HepG2 (cell line): ENCODE data around the gene TJP1. TPM values are rescaled to one million over a fixed set of nuclear protein-coding genes. Genes with fewer than 3 reads are reported as not detected.
"Not testable (repeated sequence)": the region's sequence is repeated elsewhere in the genome, so short reads cannot be mapped to it uniquely, and the experiment has no call there.

ENCODE experiments used
- ATAC-seq: fragments of 200-7000 bp; cut with Tn5 transposase; 3 replicates; pipeline ENCODE4 v1.9.1; 2020; ENCODE audit warnings: mild to moderate bottlenecking, moderate library complexity
- BruUV-seq: library from RNA; stranded (reverse); fragments of 400-500 nt; replicated peaks from 2 replicates; lab custom pipeline; 2021; lab: Mats Ljungman, UMichigan
- CTCF ChIA-PET: fragments of 300-600 bp; formaldehyde crosslinking; extraction: SDS; loops from one replicate; lab custom pipeline; 2021; ENCODE audit warnings: low total read pairs, inconsistent platforms, low intra/inter-chr PET ratio; lab: Yijun Ruan, JAX
- POLR2A ChIA-PET: fragments of 350-600 bp; sonication (Branson Sonifier 250); formaldehyde crosslinking; loops from one replicate; lab custom pipeline; 2020; ENCODE audit warnings: antibody characterized with exemption, inconsistent platforms; lab: Yijun Ruan, JAX
- DNase-seq: peaks from one replicate; pipeline ENCODE4 v3.0.0-alpha.2; 2015; ENCODE audit warnings: low spot score
- FAIRE-seq: peaks from 3 replicates; lab custom pipeline; 2011; peaks lifted over from hg19 to GRCh38; lab: Jason Lieb, UNC
- H2AFZ ChIP-seq: one replicate; pipeline ENCODE4 v1.6.1; 2011; ENCODE audit warnings: low read length, inconsistent platforms
- H3K27ac ChIP-seq: fragments of 300-600 bp; 3 replicates; pipeline ENCODE4 v1.8.0; 2011; ENCODE audit warnings: mixed run types, mild to moderate bottlenecking, mixed read lengths, low read length, inconsistent platforms; ENCODE audit not compliant: insufficient read depth; ENCODE audit errors: extremely low read length
- H3K27me3 ChIP-seq, 2 experiments: fragments of 200-600 bp in 1 of 2; 2 replicates in 1 of 2; 3 replicates in 1 of 2; pipeline versions ENCODE4 v1.6.0 to v1.8.0; 2011; ENCODE audit warnings: low read length in 2 of 2, mild to moderate bottlenecking in 2 of 2, moderate library complexity in 2 of 2, inconsistent platforms in 1 of 2; ENCODE audit not compliant: insufficient read depth in 2 of 2, control insufficient read depth in 1 of 2
- H3K36me3 ChIP-seq, 2 experiments: fragments of 200-600 bp in 1 of 2; replicated peaks in 1 of 2; 2 replicates in 1 of 2; 3 replicates in 1 of 2; pipeline versions ENCODE4 v1.5.1 to v1.8.0; 2011; ENCODE audit warnings: low read length in 2 of 2, inconsistent platforms in 1 of 2; ENCODE audit not compliant: insufficient read depth in 2 of 2, control insufficient read depth in 1 of 2
- H3K4me1 ChIP-seq: 2 replicates; pipeline ENCODE4 v1.5.1; 2012; ENCODE audit warnings: low read length, inconsistent platforms; ENCODE audit not compliant: insufficient read depth
- H3K4me2 ChIP-seq: 2 replicates; pipeline ENCODE4 v1.6.0; 2011; ENCODE audit warnings: low read depth, low read length, inconsistent platforms
- H3K4me3 ChIP-seq, 3 experiments: fragments of 200-600 bp in 1 of 3; sonication (generic), shearing (Covaris generic) in 1 of 3; replicated peaks in 1 of 3; 2 replicates each; pipeline ENCODE4 v1.5.1; 2011 to 2016; ENCODE audit warnings: low read length in 3 of 3, inconsistent platforms in 2 of 3, low read depth in 2 of 3, mild to moderate bottlenecking in 2 of 3, control low read depth in 1 of 3, mixed read lengths in 1 of 3; ENCODE audit not compliant: insufficient read depth in 1 of 3
- H3K79me2 ChIP-seq: one replicate; pipeline ENCODE4 v1.6.1; 2011; ENCODE audit warnings: low read length, inconsistent platforms; ENCODE audit not compliant: insufficient read depth
- H3K9ac ChIP-seq: 2 replicates; pipeline ENCODE4 v1.6.0; 2011; ENCODE audit warnings: mild to moderate bottlenecking, low read depth, low read length, inconsistent platforms; ENCODE audit not compliant: insufficient read depth
- H3K9me3 ChIP-seq: 2 replicates; pipeline ENCODE4 v1.5.1; 2012; ENCODE audit warnings: mild to moderate bottlenecking, low read length
- H4K20me1 ChIP-seq: 2 replicates; pipeline ENCODE4 v1.6.0; 2011; ENCODE audit warnings: inconsistent platforms, mild to moderate bottlenecking, low read length, moderate library complexity; ENCODE audit not compliant: insufficient read depth
- KLF9 ChIP-seq: IDR thresholded peaks from 2 replicates; pipeline ENCODE4 v1.6.1; 2016; ENCODE audit warnings: low read depth
- MYNN ChIP-seq: sonication (generic); formaldehyde crosslinking; IDR thresholded peaks from 2 replicates; pipeline ENCODE4 v1.4.0; 2020; ENCODE audit warnings: mild to moderate bottlenecking, low read depth, missing genetic modification reagents
- PRPF4 ChIP-seq: fragments of 200-400 bp; formaldehyde crosslinking; IDR thresholded peaks from 2 replicates; pipeline ENCODE4 v1.6.1; 2016; ENCODE audit warnings: low read length, low read depth; ENCODE audit not compliant: poor library complexity, severe bottlenecking
- SRSF4 ChIP-seq: fragments of 200-400 bp; formaldehyde crosslinking; IDR thresholded peaks from one replicate; pipeline ENCODE4 v1.6.1; 2018; ENCODE audit warnings: mild to moderate bottlenecking, low read depth, low read length, moderate library complexity; ENCODE audit not compliant: poor library complexity, severe bottlenecking
- ZFP90 ChIP-seq: sonication (generic); formaldehyde crosslinking; IDR thresholded peaks from 2 replicates; pipeline ENCODE4 v1.8.0; 2022; ENCODE audit warnings: missing genetic modification reagents, mild to moderate bottlenecking, inconsistent platforms, borderline replicate concordance
- ZNF674 ChIP-seq: sonication (generic); formaldehyde crosslinking; IDR thresholded peaks from 2 replicates; pipeline ENCODE4 v1.5.0; 2020; ENCODE audit warnings: low read depth, mild to moderate bottlenecking, missing genetic modification reagents
- ZNF7 ChIP-seq: IDR thresholded peaks from 2 replicates; pipeline ENCODE4 v1.6.1; 2016; ENCODE audit warnings: missing biosample characterization, missing genetic modification reagents
- ZSCAN9 ChIP-seq: IDR thresholded peaks from 2 replicates; pipeline ENCODE4 v1.6.1; 2016; ENCODE audit warnings: borderline replicate concordance
- ZUFSP ChIP-seq: sonication (generic); formaldehyde crosslinking; IDR thresholded peaks from 2 replicates; pipeline ENCODE4 v1.9.0; 2021; ENCODE audit warnings: missing genetic modification reagents, mild to moderate bottlenecking, borderline replicate concordance
- WGBS: methylation state at CpG from one replicate; pipeline ENCODE4 v1.1.6; 2017; ENCODE audit warnings: low lambda C conversion rate; 5-methylcytosine and 5-hydroxymethylcytosine counted together
- in situ Hi-C: cut with HindIII; loops from 2 replicates; pipeline ENCODE4 v1.10.0; 2017; ENCODE audit warnings: low pct_unique_long_range_greater_than_20kb; ENCODE audit not compliant: extremely low pct_ligation_motif_present
- intact Hi-C: fragments of 100-400 bp; cut with micrococcal nuclease; formaldehyde crosslinking; loops from one replicate; pipeline ENCODE4 v1.10.0; 2022; ENCODE audit not compliant: unreplicated experiment
- polyA plus RNA-seq, 8 experiments: library from polyadenylated mRNA; depleted of rRNA in 3 of 8; stranded (reverse) in 7 of 8; unstranded in 1 of 8; fragments of >200 nt; fragmentation: Illumina TruSeq in 4 of 8; extraction: Trizol in 4 of 8; gene quantifications; 2 replicates each; pipeline versions ENCODE4 v1.2.1 to v1.2.3, GENCODE V29; 2011 to 2016; ENCODE audit warnings: low read depth in 4 of 8, missing spikeins in 1 of 8, mixed read lengths in 1 of 8; ENCODE audit not compliant: insufficient read depth in 1 of 8
- total RNA-seq, 5 experiments: library from RNA; depleted of rRNA; stranded (reverse); fragments of >200 nt; fragmentation: Illumina TruSeq; extraction: Trizol; gene quantifications; 2 replicates each; pipeline ENCODE4 v1.2.3, GENCODE V29; 2016; ENCODE audit warnings: low read depth in 1 of 5

TJP1 gene
- total and polyA plus RNA-seq, 2 of the 13 experiments (the other 11 are each of a cell fraction or from before 2014, with no cell fraction given): 25.9 to 27.1 TPM

- H3K79me2 ChIP-seq: peaks cover 80% of the 10 kb centered on the region
- H3K9ac ChIP-seq: no peak overlapping the region
- intact Hi-C loops (loop anchor here (5.0 to 10.0 kb wide), 2 partner anchors 41 to 123 kb away; no protein-coding TSS in a partner anchor), in situ Hi-C loops (no loop called here)
- 89% methylated on average over 10 of the region's 10 CpGs for WGBS
- H3K27me3 ChIP-seq: no peaks in the 10 kb centered on the region; a peak in 1 of 5 replicates
- no peak for FAIRE-seq
- no peak for DNase-seq
- H3K4me1 ChIP-seq: peaks cover 62% of the 10 kb centered on the region
- ATAC-seq: no peak
- H4K20me1 ChIP-seq: peaks cover 38% of the 10 kb centered on the region
- H2AFZ ChIP-seq: no peak overlapping the region
- TF ChIP-seq ZFP90: no peak
- no peak for TF ChIP-seq ZNF7 (CRISPR knock-in tag)
- TF ChIP-seq SRSF4: no peak
- TF ChIP-seq ZSCAN9: no peak
- TF ChIP-seq ZUFSP (CRISPR knock-in tag): no peak
- TF ChIP-seq MYNN (CRISPR knock-in tag): no peak
- TF ChIP-seq KLF9 (CRISPR knock-in tag): no peak
- no peak for TF ChIP-seq PRPF4
- no peak for TF ChIP-seq ZNF674 (CRISPR knock-in tag)
- BruUV-seq: no TSS peak
- H3K4me3 ChIP-seq: no peak overlapping the region
- H3K4me2 ChIP-seq: no peak overlapping the region
- CTCF ChIA-PET: no interaction called here
- no peak overlapping the region for H3K27ac ChIP-seq
- H3K36me3 ChIP-seq: no peaks in the 10 kb centered on the region
- POLR2A ChIA-PET: no interaction called here
- H3K9me3 ChIP-seq: no peaks in the 10 kb centered on the region
Observed at GRCh38 chr15:29818141-29818540, 4.1 kb downstream of the TJP1 start.

- Histone ChIP-seq H4K20me1 (peaks cover 42% of the 10 kb centered on the region), H3K4me1 (peaks cover 56% of the 10 kb centered on the region), H3K79me2 (peaks cover 87% of the 10 kb centered on the region)
- BruUV-seq, FAIRE-seq, DNase-seq, H3K27ac ChIP-seq, ATAC-seq, H2AFZ ChIP-seq, H3K27me3 ChIP-seq, H3K4me2 ChIP-seq, H3K9me3 ChIP-seq, CTCF ChIA-PET, in situ Hi-C loops, H3K4me3 ChIP-seq, POLR2A ChIA-PET, H3K9ac ChIP-seq, H3K36me3 ChIP-seq: not testable (repeated sequence)
- intact Hi-C loops: loop anchor here (5.0 to 10.0 kb wide), 2 partner anchors 40 to 123 kb away; no protein-coding TSS in a partner anchor
- 95% methylated on average over 3 of the region's 3 CpGs for WGBS
Observed at GRCh38 chr15:29817455-29817854, 4.8 kb downstream of the TJP1 start.
